Measurements from ENCODE around the gene PRPS1L1.

The PRPS1L1 gene

GRCh38 chr7:18027628-18028027 lies at the start of gene PRPS1L1:
PRPS1L1 (minus strand) TSS chr7:18027846.
- DNase-seq (ENCODE audit: low read depth): no peak

GRCh38 chr7:18076461-18076860 lies 48.8 kb upstream of the PRPS1L1 start:
- no peak for DNase-seq (ENCODE audit: low read depth)

- no peak for DNase-seq (ENCODE audit: low read depth)
These were observed 41.1 kb upstream of the PRPS1L1 start for GRCh38 chr7:18068745-18069144.

GRCh38 chr7:18064242-18064838 lies 36.7 kb upstream of the PRPS1L1 start:
- no peak for DNase-seq (ENCODE audit: low read depth)

- no peak for DNase-seq (ENCODE audit: low read depth)
These were observed 35.7 kb upstream of the PRPS1L1 start for GRCh38 chr7:18063149-18063901.

- DNase-seq (ENCODE audit: low read depth): no peak
These were observed 31.5 kb upstream of the PRPS1L1 start for GRCh38 chr7:18059171-18059570.

- no peak for DNase-seq (ENCODE audit: low read depth)
These were observed 26.3 kb upstream of the PRPS1L1 start for GRCh38 chr7:18053941-18054340.

- no peak for DNase-seq (ENCODE audit: low read depth)
These were observed 25.7 kb upstream of the PRPS1L1 start for GRCh38 chr7:18053177-18053928.

- DNase-seq (ENCODE audit: low read depth): no peak
These were observed 21.6 kb upstream of the PRPS1L1 start for GRCh38 chr7:18049262-18049661.

- no peak for DNase-seq (ENCODE audit: low read depth)
These were observed 19.0 kb upstream of the PRPS1L1 start for GRCh38 chr7:18046601-18047000.

- no peak for DNase-seq (ENCODE audit: low read depth)
These were observed 17.5 kb upstream of the PRPS1L1 start for GRCh38 chr7:18045171-18045570.

GRCh38 chr7:18041191-18041590 lies 13.5 kb upstream of the PRPS1L1 start:
- DNase-seq (ENCODE audit: low read depth): no peak

- DNase-seq (ENCODE audit: low read depth): peak; percentile 26
These were observed 12.6 kb upstream of the PRPS1L1 start for GRCh38 chr7:18040196-18040595.

- no peak for DNase-seq (ENCODE audit: low read depth)
These were observed 10.7 kb upstream of the PRPS1L1 start for GRCh38 chr7:18038382-18038781.

- DNase-seq (ENCODE audit: low read depth): no peak
These were observed 10.0 kb upstream of the PRPS1L1 start for GRCh38 chr7:18037609-18038008.

- no peak for DNase-seq (ENCODE audit: low read depth)
These were observed 9.1 kb upstream of the PRPS1L1 start for GRCh38 chr7:18036783-18037182.

- DNase-seq (ENCODE audit: low read depth): no peak
These were observed 3.1 kb upstream of the PRPS1L1 start for GRCh38 chr7:18030758-18031157.

- peak; percentile 6 for DNase-seq (ENCODE audit: low read depth)
These were observed 7.4 kb downstream of the PRPS1L1 start for GRCh38 chr7:18020138-18020715.

GRCh38 chr7:18019555-18019954 lies 8.1 kb downstream of the PRPS1L1 start:
- peak; percentile 77 for DNase-seq (ENCODE audit: low read depth)

- DNase-seq (ENCODE audit: low read depth): no peak
These were observed 9.1 kb downstream of the PRPS1L1 start for GRCh38 chr7:18018296-18019215.

Measured in HS-5 (cell line).